ENCODE data around the gene CCNG1.
"Not testable (repeated sequence)": the region's sequence is repeated elsewhere in the genome, so short reads cannot be mapped to it uniquely, and the experiment has no call there.

The CCNG1 gene

DNA sequence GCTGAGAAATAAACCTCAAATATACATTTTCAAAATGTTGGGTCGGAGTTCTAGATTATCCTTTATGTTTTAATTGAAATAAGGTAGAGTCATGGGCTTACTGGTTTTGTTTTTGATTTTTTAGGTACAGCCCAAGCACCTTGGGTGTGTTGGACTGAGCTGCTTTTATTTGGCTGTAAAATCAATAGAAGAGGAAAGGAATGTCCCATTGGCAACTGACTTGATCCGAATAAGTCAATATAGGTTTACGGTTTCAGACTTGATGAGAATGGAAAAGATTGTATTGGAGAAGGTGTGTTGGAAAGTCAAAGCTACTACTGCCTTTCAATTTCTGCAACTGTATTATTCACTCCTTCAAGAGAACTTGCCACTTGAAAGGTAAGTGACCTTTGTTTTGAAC, 3.6 kb downstream of the CCNG1 start:
- DNase-seq (ENCODE audit: low read depth in 3 of 3), result no peak

DNA sequence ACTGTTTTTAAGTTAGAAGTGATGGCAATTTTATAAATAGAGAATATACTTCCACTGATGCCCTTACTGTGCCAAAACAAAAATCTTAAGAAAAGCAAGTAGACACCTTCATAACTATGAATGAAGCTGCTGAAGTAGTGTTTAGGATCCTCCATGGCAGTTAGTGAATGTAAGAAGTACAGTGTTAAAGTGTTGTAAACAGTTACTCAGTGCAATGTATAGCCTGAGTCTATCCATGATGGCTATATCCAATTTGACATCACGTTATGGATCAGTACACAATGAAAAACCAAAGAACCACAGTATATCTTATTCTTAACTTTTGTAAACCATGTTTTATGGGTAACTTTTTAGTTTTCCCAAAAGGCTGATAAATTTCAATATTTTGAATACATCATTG, 7.1 kb downstream of the CCNG1 start:
- DNase-seq (ENCODE audit: low read depth in 3 of 3), result no peak

DNA sequence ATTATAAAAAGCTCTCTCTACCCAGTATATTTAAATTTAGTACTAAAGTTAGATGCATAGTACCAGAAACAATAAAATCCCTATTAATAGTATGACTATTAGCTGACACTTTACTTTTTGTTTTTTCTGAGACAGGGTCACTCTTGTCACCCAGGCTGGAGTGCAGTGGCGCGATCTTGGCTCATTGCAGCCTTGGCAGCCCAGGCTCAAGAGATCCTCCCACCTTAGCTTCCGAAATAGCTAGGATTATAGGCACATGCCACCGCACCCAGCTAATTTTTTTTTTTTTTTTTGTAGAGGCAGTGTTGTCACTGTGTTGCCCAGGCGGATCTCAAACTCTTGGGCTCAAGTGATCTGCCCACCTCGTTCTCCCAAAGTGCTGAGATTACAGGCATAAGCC, 8.0 kb downstream of the CCNG1 start:
- DNase-seq (ENCODE audit: low read depth in 3 of 3), result no peak

DNA sequence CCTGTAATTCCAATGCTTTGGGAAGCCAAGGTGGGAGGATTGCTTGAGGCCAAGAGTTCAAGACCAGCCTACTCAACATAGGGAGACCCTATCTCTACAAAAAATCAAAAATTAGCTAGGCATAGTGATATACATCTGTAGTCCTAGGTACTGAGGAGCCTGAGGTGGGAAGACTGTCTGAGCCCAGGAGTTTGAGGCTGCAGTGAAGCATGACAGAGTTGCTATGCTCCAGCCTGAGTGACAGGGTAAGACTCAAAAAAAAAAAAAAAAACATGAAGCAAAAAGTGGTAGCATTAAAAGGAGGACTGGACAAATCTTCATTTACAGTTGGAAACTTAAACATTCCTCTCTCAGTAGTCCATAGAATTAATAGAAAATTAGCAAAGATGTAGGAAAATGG, 9.8 kb downstream of the CCNG1 start:
- DNase-seq (ENCODE audit: low read depth in 3 of 3), result no peak

DNA sequence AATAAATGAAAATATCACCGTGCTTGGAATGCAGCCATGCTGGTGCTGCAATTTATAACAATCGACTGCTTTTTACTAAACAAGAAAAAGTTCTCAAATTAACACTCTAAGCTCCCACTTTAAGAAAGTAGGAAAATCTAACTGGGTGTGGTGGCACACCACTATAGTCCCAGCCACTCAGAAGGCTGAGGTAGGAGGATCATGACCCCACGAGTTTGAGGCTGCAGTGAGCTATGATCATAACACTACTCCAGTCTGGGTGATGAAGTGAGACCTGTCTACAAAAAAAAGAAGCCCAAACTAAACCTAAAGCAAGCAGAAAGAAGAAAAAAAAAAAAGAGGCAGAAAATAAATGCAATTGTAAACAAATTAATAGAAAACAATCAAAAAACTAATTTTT, 10.5 kb downstream of the CCNG1 start:
- no peak for DNase-seq (ENCODE audit: low read depth in 3 of 3)

DNA sequence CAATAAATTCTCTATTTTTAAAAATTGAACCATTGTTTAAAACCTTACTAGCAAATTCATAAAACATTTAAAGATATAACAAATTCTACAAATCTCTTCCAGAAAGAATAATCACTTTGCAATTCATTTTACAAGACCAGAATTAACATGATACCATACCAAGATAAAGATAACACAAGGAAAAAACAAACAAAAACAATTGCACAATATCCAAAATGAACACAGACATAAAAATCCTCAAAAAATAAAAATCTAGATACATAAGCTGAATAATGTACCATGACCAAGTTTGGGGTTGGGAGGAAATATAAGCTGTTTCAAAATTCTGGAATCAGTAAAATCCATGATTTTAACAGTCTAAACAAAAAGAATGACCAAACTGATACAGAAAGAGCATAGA, 11.1 kb downstream of the CCNG1 start:
- DNase-seq (ENCODE audit: low read depth in 3 of 3), result no peak

DNA sequence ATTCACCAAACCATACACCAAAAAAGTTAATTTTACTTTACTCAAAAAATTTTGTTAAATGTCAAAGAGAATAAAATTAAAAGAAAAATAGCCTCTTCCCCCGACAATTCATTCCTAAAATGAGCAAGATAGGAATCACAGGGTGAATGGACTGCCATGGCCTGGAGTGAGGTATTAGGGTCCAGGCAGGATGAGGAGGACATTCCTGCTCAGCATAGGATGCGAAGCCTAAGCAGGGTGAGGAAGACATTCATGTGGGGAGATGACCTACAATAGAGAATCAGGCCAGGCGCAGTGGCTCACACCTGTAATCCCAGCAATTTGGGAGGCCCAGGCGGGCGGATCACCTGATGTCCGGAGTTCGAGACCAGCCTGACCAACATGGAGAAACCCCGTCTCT, 14.1 kb downstream of the CCNG1 start:
- no peak for DNase-seq (ENCODE audit: low read depth in 3 of 3)

DNA sequence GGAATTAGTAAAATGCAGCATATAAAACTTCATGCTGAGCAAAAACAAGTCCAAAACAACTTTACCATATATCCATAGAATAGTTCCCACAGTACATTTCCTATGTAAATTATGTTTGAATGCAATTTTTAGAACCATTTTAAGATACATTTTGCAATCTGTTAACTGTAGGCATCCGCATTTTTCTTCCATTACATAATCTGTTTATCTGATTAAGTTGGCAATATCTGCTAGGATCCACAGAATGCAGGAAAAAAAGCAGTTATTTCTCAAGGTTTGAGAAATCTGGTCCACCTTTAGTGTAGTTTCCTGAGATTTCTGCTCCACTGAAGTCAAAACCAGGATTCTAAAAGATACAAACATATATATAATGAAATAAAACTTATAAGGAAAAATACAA, 16.3 kb downstream of the CCNG1 start:
- DNase-seq (ENCODE audit: low read depth in 3 of 3), result no peak

DNA sequence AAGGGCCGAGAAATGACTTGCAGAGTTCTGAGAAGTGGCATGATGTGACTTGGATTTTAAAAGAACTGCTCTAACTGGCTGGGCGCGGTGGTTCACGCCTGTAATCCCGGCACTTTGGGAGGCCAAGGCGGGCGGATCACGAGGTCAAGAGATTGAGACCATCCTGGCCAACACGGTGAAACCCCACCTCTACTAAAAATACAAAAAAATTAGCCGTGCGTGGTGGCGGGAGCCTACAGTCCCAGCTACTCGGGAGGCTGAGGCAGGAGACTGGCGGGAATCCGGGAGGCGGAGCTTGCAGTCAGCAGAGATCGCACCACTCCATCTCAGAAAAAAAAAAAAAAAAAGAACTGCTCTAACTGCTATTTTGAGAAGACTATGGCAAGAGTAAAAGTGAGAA, 18.0 kb downstream of the CCNG1 start:
- not testable (repeated sequence) for DNase-seq (ENCODE audit: low read depth in 3 of 3)

DNA sequence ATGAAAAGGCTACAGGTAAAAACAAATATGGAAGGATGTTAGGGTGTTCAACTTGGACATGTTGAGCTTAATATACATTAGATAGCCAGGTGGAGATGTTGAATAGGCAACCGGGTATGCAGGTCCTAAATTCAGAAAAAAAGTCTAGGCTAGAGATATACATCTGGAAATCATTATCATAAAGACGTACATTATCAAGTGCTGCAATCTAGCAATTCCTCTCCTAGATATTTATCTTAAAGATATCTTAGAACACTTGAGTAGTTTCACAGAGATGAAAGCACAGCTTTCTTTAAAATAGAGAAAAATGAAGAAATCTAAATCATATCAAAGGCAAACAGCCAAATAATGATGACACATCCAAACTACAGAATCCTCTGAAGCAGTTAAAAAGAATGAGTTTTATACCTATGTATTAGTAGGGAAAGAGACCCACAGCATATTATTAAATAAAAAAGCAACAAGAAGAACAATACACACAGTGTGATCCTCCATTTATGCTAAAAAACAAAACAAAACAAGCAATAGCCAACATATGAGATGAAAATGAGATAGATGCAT, 18.7 kb downstream of the CCNG1 start:
- DNase-seq (ENCODE audit: low read depth in 3 of 3), result no peak

DNA sequence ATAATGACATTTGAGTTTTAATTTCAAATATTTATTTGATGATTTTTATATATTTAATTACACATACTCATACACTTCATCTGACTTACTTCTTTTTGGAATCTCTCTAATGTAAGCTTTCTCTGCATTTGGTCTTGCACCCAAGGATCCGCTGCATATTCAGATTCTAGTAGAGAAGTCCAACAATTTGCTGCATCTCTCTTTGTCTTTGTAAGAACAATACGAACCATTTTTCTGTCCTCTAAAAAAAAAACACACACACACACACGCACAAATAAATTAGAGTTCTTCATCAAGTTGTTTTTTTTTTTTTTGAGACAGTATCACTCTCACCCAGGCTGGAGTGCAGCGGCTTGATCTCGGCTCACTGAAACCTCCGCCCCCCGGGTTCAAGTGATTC, 19.4 kb downstream of the CCNG1 start:
- DNase-seq (ENCODE audit: low read depth in 3 of 3), result no peak

DNA sequence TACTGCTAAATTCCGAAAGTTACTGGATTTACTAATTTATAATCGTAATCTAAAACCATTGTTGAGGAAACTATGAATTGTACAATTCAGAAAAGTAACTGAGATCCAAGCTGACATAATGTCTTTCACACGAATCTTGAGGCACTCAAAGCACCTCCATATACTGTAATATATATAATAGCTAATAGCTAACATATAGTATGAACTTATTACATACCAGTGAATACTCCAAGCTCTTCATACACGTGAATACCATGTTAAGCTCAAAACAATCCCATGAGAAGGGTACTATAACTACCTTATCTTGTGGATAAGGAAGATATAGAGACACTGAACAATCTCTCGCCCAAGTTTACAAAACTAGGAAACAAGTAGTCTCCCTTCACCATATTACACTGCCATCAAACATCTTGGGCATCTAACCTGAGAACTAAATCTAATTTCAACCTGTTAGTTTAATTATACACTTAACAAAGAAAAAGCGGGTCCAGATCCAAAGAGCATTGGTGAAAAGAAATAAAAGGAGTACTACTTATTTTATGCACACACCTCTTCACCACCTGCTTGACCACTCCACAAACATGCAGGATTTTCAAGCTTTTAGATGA, 21.5 kb downstream of the CCNG1 start:
- no peak for DNase-seq (ENCODE audit: low read depth in 3 of 3)

DNA sequence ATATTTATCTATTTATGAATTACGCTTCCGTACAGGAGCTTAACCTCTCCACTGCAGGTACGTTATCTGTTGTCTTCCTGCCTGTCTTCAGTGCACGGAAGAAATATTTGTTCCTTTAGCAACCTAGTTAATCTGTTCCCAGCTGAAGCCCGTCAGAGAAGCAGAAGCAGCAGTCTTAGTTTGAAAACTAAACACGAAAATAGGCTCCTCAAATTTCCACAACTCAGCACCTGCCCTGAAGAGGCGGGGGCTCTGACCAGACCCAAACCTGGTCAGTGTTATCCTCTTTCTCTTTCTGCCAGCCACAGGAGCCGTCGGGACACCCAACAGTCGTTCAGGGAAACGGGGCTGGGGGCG, 22.0 kb downstream of the CCNG1 start:
- no peak for DNase-seq (ENCODE audit: low read depth in 3 of 3)

DNA sequence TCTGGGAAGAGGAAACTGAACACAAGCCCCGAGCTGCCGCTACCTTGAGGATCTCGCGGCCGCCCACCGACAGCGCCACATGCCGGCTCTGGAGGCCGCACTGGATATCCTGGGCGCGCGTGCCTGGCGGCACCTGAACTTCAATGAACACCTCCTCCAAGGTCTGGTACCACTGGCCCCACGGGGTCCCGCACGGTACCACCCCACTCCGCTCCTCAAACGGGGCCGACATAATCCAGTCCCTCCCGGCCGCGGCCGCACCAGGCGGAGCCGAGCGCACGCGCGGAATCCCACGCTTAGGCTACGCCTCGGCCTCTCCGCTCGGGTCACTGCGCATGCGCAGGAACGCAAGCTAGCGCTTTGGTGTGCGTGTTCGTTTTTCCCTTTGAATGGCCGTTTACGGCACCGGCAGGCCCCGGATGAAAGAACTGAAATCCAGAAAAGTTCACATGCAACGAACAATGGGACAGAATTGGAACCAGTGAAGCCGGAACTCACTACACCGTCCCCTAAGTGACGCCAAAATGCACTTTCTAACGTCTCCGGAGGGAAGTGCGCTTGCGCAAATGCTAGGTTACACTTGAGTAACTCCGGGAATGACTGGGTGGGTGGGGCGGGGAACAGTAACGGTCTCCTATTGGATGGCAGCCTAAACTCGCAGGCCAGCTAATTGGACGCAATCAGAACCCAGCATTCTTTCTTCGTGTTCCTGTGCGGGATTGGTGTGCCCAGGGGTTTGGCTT, 22.6 kb downstream of the CCNG1 start, which contains the start of gene NUDCD2:
Gene NUDCD2, minus strand, starts transcription at position 284 of the 743 bp plus-strand sequence. Its CDS starts 52 bp downstream, at position 232.
- peak; percentile 85 to 91 (median 91) for DNase-seq (ENCODE audit: low read depth in 3 of 3)

DNA sequence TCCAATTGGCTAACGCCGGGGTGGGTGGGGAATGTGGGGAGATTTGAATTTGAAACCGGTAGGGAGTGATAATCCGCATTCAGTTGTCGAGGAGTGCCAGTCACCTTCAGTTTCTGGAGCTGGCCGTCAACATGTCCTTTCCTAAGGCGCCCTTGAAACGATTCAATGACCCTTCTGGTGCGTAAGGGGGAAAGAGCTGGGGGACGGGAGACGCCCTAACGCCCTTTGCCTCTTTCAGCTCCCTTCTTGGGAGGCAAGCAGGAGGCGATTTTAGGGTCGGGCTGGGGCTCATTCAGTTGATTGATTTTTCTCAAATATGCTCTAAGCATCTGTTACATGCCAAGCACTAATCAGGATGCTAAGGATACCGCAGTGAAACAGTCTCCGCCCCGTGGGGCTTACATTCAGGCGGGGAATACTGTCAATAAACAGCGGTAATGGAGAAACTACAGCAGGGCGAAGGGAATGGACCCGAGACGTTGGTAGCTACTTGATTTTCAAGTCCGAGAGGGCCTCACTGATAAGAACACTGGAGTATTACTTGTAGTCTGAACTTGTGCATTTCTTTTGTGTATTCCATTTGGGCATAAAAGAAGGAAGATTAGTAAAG, 23.3 kb downstream of the CCNG1 start, which contains the start of gene HMMR:
Gene HMMR, plus strand, starts transcription at position 71 of the 610 bp plus-strand sequence. Its CDS starts 61 bp downstream, at position 132.
- DNase-seq (ENCODE audit: low read depth in 3 of 3), result no peak

DNA sequence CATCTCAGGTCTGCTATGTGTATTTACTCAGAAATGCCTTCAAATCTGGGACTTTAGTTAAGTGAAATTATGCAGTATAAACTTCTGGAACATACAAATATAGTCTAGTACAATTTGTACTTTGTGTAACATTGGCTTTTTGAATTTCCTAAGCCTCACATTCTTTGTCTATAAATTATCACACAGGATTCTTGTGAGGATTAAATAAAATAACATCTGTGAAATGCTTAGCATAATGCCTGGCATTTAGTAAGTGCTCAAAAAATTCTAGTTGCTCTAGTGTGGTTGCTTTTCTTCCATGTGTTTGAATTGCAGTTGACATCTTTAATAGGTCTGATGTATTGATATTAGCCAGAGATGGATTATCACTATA, 25.7 kb downstream of the CCNG1 start:
- DNase-seq (ENCODE audit: low read depth in 3 of 3), result no peak

DNA sequence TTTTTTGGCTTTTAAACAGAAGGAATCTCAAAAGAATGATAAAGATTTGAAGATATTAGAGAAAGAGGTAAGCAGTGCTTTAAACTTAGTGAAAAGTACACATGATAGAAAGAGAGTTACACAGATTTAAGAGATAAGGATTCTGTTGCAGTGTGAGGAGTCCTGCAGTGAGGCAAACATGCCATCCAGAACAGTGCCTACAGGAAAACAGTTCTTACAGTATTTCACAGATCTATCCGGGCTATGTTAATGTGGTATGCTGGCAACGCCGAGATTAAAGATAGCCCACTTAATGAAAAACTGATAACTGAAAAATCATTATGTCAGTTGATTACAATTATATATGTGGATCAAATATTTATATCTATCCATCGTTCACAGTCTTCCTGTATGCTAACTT, 30.3 kb downstream of the CCNG1 start:
- DNase-seq (ENCODE audit: low read depth in 3 of 3), result no peak

DNA sequence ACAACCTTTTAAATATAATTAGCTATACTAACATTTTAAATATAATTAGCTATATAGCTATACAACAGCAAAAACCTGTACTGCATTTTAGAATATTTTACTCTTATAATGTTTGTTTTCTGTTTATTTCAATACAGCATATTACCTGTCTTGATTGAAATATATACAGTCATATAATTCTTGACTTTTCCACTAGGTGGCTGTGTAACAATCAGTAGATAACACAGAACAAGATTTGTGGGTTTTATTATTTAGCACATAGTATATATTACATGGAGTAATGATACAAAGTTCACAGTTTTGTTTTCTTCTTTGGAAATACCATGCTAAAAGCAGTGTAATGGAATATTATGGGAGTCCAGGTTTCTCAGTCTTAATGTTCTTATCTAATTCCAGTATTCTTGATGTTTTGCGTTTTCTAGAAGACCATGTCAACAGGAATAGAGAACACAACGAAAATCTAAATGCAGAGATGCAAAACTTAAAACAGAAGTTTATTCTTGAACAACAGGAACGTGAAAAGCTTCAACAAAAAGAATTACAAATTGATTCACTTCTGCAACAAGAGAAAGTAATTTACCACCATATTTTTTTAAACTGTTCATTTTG, 36.3 kb downstream of the CCNG1 start:
- DNase-seq (ENCODE audit: low read depth in 3 of 3), result no peak

DNA sequence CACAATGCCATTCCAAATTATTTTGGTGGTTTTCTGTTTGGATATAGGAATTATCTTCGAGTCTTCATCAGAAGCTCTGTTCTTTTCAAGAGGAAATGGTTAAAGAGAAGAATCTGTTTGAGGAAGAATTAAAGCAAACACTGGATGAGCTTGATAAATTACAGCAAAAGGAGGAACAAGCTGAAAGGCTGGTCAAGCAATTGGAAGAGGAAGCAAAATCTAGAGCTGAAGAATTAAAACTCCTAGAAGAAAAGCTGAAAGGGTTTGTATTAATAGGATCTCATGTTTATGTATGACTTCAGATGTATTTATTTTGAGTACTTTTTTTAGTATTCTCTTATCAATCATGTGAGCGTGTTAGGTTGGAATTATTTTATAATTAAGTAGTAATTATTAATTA, 38.0 kb downstream of the CCNG1 start:
- DNase-seq (ENCODE audit: low read depth in 3 of 3), result no peak

DNA sequence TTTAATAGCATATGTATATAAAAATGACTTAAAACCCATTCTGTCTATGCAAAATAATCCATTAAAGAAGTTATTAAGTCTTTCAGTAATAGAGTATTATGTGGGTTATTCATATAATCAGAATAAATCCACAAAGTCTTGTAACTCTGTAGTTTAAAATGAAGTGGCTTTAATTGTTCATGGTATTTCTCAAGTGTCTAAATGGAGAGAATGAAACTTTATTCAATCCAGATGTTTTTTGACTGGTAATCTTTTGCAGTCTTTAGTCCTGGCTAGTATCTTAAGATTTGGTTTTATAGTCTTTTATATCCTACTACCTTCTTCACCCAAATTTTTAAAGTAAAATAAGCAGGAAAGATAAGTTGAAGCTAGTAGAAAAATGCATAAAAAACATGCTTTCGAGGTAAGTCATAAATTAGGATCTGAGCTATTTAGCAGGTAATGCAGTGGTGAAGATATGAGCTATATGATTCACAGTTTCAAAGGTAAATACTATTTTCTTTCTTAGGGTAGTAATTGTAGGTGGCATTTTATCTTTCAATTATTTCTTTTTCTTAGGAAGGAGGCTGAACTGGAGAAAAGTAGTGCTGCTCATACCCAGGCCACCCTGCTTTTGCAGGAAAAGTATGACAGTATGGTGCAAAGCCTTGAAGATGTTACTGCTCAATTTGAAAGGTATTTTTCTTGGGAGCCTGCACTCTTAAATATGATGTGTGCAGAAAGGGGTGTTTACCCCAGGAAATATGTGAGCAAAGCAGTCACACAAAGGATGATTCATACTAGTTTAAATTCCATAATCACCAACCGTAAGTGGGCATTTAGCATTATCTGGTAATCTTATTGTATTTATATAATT, 41.0 kb downstream of the CCNG1 start:
- no peak for DNase-seq (ENCODE audit: low read depth in 3 of 3)

DNA sequence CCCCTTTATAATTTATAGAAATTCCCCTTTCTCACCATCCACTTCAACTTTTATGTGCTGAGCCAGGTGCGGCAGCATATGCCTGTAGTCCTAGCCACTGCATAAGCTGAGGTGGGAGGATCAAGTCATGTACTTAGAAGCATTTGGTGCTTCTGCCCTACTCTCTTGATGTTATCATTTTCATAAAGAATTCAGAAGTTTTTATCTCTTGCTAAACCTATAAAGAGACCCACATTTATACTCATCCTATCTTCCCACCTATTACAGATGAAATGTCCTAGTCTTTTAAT, 41.5 kb downstream of the CCNG1 start:
- no peak for DNase-seq (ENCODE audit: low read depth in 3 of 3)

All from stimulated activated CD4-positive, alpha-beta T cell treated with anti-CD3 and anti-CD28 coated beads, TNF-alpha, amount 100 ng/mL, for 48 hours (primary cell).